C1 segment of cervical spinal cord (tissue), 14 donors: ENCODE data around the gene LMO7.
"Not testable (repeated sequence)": the region's sequence is repeated elsewhere in the genome, so short reads cannot be mapped to it uniquely, and the experiment has no call there.

ENCODE experiments used
- DNase-seq, 14 donors: peaks; one replicate each; lab custom pipeline; 2025; lab: John Stamatoyannopoulos, UW

Gene LMO7

DNA sequence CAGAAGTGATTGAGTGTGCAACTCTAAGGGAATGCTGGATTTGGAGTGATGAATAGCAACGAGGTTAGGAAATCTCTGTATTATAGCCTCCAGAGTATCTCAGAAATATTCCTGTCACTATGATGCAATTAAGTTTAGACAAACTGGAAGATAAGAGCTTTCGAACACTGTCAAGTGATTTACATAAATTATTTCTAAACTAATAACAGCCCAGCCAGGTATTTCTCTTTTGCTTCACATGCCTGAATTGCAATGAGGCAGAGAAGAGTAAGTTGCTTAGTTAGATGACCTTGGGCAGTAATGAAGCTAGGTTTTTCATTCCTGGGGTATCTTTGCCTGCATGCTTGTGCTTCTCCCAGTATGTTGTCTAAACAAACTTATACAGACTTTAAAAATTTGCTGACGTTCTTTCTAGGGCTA, 134.5 kb downstream of the LMO7 start:
- no peak for DNase-seq

- DNase-seq: no peak
Measured at GRCh38 chr13:75771226-75771625, 135.1 kb downstream of the LMO7 start.

GRCh38 chr13:75771818-75772217, 135.7 kb downstream of the LMO7 start:
- DNase-seq: no peak

DNA sequence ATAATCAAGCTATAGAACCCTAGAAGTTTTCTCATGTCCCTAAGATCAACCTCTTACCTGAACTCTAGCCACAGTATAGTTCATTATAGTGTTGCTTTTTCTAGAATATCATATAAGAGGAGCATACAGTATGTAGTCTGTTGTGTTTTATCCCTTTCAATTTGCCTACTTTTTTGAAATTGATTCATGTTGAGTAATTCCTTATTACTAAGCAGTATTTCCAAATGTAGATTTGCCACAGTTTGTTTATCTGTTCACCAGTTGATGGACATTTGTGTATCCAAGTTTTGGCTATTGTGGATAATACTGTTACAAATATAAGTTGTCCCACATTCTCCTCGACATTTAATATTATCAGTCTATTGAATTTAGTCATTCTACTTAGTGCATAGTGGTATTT, 138.0 kb downstream of the LMO7 start:
- no peak for DNase-seq

DNA sequence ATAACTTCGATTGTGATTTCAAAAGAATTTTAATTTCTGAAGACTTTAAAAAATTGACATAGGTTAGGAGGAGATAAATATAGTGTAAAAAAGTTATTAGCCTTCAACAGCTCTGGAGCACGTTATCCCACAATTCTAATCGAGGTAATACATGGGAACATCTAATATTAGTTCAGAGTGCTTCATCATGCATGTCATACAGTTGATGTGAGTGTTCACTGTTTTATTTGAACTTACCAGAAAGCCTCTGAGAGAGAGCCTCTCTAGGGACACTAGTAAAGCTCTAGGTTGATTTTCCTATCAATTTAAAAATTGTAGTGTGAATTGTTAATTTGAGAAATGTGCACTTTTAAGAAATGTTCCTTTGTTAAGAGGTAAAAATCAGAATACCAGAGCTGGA, 140.4 kb downstream of the LMO7 start:
- no peak for DNase-seq

- no peak for DNase-seq
Measured at GRCh38 chr13:75779393-75779792, 143.3 kb downstream of the LMO7 start.

GRCh38 chr13:75780103-75780502, 144.0 kb downstream of the LMO7 start:
- not testable (repeated sequence) for DNase-seq

- DNase-seq: no peak
Measured at GRCh38 chr13:75782985-75783384, 146.9 kb downstream of the LMO7 start.

- no peak for DNase-seq
Measured at GRCh38 chr13:75784003-75784402, 147.9 kb downstream of the LMO7 start.

- no peak for DNase-seq
Measured at GRCh38 chr13:75785130-75785529, 149.0 kb downstream of the LMO7 start.

GRCh38 chr13:75787249-75787928, 151.3 kb downstream of the LMO7 start:
- DNase-seq: no peak

- no peak for DNase-seq
Measured at GRCh38 chr13:75788481-75788981, 152.4 kb downstream of the LMO7 start.

DNA sequence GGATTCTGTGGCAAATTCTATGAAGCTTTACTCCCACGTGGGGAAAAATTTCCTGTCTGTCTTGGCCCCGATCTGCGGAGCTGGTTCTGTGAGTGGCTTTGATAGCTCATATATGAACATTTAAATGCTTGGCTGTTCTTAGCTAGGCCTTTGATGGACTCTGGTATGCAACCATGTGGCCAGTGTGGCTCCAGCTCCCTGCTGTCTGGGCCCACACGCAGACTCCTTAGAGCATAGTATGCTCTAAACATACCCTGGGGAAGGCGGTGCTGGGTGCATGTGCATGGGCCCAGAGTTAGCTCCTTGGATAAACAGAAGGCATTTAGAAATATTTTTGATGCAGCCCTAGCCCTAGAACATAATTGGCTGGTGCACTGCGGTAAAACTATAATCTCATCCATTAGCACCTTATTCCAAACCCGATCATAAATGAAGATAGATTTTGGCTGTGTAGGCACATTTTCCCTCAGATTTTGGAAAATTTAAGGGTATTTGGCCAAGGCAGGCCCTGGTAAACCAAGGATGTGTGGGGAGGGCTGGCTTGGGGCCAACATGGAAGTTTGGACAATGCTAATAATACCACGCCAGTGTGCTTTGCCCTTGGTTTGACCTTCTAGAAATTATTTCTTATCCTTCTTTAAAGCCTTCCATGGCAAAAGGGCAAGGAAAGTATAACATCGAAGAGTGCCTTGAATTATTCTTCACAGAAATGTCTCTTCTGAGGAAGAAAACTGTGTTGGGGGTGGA, 153.5 kb downstream of the LMO7 start:
- no peak for DNase-seq

DNA sequence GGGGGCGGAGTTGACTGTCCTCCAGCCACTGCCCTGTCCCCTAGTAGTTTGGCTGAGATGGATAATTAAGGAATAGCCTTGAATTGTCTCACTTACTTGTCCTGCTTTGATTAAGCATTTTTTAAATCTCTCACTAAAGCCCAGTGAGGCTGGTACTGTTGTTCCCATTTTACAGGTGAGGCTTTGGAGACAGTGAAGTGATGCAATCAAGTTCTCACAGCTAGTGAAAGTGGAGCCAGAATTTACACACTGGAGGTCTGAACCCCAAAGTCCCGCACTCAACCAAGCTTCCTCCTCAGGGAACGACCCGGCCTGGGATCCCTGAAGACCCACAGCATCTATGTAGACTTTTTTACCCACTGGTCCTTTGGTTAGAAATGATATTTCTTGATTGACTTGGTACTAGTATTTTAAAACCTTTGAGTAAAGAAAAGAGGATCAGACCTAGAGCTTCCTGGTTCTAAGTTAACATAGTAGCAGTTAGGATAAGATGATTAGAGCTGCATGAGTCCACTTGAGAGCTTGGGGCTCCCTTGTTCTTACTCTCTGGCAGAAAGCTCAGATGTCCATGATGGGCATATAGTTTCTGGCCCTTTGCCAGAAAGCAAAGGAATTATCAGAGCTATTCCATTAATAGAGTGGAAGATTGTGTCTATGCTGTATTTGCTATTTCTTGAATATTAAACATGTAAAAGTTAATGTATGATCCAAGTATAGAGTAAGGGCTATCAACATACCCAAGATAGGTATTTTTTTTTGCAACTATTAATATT, 154.3 kb downstream of the LMO7 start:
- no peak for DNase-seq

DNA sequence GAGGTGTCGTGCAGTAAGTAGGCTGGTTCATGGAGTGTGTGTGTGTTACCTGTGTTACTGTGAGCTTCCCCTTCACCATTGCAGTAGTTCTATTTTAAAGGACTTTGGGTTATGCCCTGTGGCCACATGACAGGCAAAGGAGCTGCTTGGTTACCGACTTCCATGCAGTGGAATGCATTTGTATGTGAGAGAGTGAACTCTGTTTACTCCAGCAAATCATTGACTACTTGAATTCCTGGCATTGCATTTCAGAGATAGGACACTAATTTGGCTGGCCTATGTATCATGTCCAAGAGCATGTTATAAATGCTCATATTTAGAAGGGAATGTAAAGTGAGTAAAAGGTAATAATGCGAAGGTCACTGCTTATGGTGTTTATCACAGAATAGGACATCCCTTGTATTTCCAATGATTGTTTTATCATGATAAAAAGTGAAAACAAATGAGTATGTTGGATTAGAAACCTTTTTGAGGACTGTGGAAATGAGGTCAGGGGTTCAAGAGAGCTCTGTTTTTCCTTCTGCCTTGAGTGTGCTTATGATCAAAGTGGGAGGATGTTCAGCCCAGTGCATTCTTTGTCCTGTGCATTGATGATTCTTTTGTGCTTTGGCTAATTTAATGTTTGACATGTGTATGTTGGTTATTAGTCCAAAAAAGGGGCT, 156.5 kb downstream of the LMO7 start:
- DNase-seq: no peak

DNA sequence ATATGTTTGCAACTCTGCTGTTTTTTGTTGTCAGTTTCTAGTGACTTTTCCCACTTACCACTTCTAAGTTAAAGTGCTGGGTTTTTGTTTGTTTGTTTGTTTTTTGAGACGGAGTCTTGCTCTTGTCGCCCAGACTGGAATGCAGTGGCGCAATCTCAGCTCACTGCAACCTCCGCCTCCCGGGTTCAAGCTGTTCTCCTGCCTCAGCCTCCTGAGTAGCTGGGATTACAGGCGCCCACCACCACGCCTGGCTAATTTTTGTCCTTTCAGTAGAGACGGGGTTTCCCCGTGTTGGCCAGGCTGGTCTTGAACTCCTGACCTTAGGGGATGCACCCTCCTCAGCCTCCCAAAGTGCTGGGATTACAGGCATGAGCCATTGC, 157.0 kb downstream of the LMO7 start:
- not testable (repeated sequence) for DNase-seq

- no peak for DNase-seq
Measured at GRCh38 chr13:75794663-75795062, 158.5 kb downstream of the LMO7 start.

- DNase-seq: no peak
Measured at GRCh38 chr13:75795274-75795673, 159.1 kb downstream of the LMO7 start.

- DNase-seq: no peak
Measured at GRCh38 chr13:75796825-75797224, 160.7 kb downstream of the LMO7 start.

- DNase-seq: no peak
Measured at GRCh38 chr13:75797239-75797638, 161.1 kb downstream of the LMO7 start.

- no peak for DNase-seq
Measured at GRCh38 chr13:75797719-75798118, 161.6 kb downstream of the LMO7 start.
